NCI-H2029 (cell line): ENCODE results near the gene PPP5C.
A peak's percentile ranks its signal among the peaks of the same experiment; 100 is the strongest.
"Not testable (repeated sequence)": the region's sequence is repeated elsewhere in the genome, so short reads cannot be mapped to it uniquely, and the experiment has no call there.

Experiments
- DNase-seq: peaks from one replicate; lab custom pipeline; 2025; lab: John Stamatoyannopoulos, UW

The PPP5C gene

DNA sequence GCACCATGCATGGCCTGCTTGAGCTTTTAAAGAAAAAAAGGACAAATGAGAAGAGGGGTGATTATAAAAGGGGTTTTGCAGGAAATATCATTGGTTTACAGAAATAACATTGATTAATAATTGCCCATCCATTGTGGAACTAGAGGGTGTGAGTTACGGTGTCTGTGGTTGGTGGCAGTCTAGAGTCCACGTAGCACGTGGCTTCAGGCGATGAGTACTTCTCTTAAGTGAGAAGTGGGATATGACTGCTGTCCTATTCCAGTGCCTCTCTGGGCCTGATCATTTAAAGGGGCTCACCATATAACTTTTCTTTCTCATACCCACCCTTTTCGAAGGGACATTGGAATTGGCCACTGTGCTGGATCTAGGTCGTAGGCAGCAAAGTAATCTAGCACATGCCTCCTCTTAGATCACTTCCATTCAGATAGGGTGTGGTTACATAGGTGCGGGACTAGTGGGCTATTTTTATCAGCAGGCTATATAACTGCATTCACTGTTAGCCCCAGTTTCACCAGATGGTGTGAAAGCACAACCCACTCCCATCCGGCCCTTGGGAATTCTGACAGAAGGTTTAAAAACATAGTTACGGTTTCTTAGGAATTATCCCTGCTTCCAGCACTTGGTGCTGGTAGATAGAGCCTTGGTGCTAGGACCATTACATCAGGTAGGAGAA lies 19.9 kb downstream of the PPP5C start:
- DNase-seq: no peak

DNA sequence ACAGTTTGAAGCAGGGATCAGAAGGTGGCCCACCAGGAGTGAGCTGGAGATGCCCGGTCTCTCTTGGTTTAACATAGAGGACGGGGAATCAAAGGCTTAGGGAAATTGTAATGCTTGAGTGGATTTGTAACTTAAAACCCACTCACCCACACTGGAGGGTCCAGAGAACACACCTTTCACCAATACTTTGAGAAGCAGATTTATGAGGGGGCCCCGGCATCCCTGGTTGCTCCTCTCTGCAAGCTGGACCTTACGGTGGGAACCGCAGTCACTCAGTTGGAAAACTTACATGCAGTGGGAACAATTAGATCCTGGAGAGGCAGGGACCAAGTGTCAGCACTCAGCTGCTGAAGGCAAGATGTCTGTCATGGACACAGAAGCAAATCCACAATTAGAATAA lies 20.5 kb downstream of the PPP5C start:
- no peak for DNase-seq

GRCh38 chr19:46368116-46368515 lies 21.2 kb downstream of the PPP5C start:
- DNase-seq: no peak

- DNase-seq: no peak
Observed at GRCh38 chr19:46369817-46370216, 22.9 kb downstream of the PPP5C start.

DNA sequence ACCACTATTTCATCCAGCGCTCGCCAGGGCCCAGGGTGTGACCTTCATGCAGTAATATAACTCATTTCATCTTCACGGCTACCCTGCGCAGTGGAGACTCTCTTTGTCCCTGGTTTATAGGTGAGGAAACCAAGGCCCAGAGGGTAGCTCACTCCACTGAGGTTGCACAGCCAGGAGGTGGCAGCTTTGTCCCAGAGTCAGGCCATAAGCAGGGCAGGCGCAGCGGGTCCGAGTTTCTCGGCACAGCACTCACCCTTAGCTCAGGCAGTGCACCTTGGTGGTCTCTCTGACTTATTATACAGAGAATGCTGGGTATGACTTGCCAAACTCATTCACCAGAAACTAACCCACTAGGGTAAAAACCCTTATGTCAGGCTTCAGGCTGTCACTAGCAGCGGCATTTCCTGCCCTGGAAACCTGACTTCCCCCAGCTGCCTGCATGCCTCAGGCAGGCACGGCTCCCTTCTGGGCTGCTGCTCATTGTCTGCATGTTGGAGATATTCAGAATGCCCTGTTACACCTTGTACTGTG lies 24.5 kb downstream of the PPP5C start:
- no peak for DNase-seq

- DNase-seq: no peak
Observed at GRCh38 chr19:46372901-46373490, 26.1 kb downstream of the PPP5C start.

- peak; percentile 99 for DNase-seq
Observed at GRCh38 chr19:46373491-46374359, 26.8 kb downstream of the PPP5C start.

DNA sequence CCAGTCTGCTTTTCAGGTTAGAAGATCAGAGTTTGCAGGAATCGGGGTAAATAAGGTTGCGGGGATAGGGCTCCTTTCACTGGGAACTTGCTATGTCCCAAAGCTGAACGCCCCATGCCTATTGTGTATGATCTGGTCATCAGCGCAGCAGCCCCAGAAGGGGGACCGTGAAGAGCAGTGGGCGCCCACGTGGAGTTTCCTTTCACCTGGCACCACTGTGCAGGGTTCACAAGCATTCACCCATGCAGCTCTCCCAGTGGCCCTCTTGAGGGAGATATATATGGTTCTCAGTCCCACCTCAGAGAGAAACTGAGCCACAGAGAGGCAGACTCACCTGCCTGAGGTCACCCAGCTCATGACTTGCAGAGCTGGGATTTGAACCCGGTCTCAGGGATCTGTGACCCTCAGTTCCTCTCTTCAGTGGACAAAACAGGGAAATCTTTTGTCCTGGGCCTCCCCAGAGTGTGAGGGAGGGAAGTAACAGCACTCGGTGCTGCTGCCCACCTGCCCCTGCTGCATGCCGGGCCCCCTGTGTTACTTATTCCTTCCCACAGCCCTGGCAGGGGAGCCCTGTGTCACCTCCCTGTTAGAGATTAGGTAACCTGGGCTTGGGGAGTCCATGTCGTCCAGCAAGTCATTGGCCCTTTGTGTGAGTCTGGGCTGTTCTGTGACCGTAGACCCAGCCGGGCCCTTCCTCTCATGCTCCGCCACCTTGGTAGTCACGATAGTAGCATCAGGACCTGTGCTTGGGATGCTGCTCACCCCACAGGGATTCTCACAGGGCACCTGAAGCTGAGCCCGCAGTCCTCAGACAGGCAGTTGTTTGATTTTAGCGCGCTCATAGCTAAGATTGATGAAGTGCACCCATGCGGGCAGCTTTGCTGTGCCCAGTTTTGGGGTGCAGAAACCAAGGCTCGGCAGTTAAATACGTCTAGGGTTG lies 27.9 kb downstream of the PPP5C start:
- DNase-seq: no peak

- DNase-seq: not testable (repeated sequence)
Observed at GRCh38 chr19:46375476-46376067, 28.7 kb downstream of the PPP5C start.

- no peak for DNase-seq
Observed at GRCh38 chr19:46376241-46377153, 29.6 kb downstream of the PPP5C start.

- DNase-seq: no peak
Observed at GRCh38 chr19:46378268-46378667, 31.4 kb downstream of the PPP5C start.

GRCh38 chr19:46380690-46381089 lies 33.8 kb downstream of the PPP5C start:
- no peak for DNase-seq

DNA sequence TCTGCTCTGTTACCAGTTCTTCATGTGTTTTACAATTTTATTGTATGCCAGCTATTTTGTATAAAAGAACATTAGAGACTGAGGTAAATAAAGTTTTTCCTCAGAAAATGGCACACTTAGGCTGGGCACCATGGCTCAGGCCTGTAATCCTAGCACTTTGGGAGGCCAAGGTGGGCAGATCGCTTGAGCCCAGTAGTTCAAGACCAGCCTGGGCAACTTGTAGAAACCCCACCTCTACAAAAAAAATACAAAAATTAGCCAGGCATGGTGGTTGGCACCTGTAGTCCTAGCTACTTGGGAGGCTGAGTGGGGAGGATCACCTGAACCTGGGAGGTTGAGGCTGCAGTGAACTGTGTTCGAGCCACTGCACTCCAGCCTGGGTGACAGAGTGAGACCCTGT lies 34.5 kb downstream of the PPP5C start:
- DNase-seq: no peak

DNA sequence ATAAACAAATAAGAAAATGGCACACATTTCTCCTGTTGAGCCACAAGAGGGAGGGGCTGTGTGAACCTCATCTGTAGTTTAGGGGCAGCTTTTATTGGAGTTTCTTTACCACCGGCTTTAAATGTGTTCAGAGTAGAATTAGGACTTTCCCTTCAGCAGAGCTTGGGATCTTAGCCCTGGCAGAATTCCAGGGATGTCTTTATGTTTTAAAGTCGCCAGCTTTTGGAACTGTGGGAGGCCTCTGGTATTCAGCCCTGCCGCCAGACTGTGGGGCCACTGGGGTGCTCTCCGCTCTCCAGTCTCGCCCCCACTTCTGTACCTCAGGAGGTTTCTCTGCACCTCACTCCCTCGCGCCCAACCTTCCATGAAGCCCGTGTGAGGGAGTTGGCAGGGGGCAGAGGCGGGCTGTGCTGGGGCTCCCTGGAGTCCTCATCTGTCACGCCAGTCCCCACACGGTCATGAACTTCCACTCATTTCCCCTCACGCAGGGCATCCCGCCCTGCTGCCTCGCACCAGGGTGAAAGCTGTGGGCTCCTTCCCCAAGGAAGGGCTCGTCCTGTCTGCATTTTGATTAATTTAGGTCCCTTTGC lies 35.0 kb downstream of the PPP5C start:
- DNase-seq: no peak

- DNase-seq: no peak
Observed at GRCh38 chr19:46383171-46383815, 36.4 kb downstream of the PPP5C start.

DNA sequence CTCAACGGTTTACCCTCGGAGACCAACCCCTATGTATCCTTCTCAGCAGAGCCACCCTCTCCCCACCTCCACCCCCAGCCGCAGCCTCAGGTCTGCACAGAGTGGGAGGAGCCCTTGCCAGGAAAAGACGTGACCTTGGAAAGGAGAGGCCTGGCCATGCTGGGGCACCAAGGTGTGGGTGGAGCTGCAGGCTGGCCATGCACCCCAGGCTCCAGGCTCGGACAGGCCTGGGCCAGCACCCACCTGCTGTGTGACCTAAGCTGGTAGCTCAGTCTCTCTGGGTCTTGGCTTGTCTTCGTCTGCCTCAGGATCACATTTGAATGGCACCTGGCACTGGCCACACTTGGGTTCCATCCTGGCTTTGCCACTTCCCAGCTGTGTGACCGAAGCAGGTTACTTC lies 37.0 kb downstream of the PPP5C start:
- no peak for DNase-seq

DNA sequence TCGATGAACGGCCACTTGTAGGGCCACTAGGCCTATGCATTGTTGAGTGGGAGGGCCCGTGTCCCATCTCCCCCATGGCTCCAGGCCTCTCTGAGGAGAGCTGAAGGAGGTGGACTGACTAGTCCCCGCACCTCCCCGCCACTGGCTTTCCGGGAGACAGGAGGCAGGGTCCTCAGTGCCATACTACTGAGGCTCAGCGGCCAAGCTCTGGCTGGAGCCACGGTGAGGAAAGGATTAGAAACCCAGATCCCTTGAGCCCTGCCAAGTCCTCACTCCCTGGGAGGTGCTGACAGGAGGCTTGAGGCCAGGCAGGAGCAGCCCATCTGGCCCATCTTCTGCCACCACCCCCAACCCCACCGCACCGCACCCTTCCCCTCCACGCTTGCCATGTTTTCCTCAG lies 37.5 kb downstream of the PPP5C start:
- DNase-seq: no peak

DNA sequence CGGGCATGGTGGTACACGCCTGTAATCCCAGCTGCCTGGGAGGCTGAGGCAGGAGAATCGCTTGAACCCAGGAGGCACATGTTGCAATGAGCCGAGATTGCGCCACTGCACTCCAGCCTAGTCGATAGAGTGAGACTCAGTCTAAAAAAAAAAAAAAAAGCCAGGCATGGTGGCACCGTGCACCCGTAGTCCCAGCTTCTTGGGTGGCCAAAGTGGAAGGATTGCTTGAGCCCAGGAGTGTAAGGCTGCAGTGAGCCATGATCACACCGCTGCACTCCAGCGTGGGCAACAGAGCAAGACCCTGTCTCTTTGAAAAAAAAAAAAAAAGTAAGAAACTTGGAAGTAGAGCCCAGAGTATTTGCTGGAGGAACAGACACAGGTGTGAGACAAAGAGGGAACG lies 38.7 kb downstream of the PPP5C start:
- DNase-seq: no peak

DNA sequence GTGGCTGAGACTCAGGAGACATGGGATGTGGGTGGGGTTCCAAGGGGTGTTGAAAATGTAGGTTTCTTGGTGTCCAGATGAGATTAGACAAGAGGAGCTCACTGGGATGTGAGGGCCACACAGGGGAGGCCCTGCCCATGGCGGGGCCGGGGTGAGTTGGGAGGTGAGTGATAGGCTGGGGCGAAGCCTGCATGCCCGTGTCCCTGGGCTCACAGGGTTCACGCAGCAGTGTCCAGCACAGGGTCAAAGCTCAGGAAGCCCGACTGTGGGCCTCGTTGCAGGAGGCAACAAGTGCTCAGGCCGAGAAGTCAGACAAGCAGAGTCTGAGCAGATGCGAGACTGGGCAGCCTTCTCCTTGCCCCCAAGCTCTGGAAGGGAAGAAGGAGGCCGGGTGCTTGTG lies 39.3 kb downstream of the PPP5C start:
- DNase-seq: no peak
